ENCODE results near the gene ARL3.
"Not testable (repeated sequence)": the region's sequence is repeated elsewhere in the genome, so short reads cannot be mapped to it uniquely, and the experiment has no call there.

GRCh38 chr10:102742313-102742712 is 28.1 kb upstream of the ARL3 start:
- not testable (repeated sequence) for TF ChIP-seq CTCF, POLR2A (IDR thresholded peaks at IDR 0.05)
